GM21360 (cell line): ENCODE measurements around the gene ITGA3.
A peak's percentile ranks its signal among the peaks of the same experiment; 100 is the strongest.

Experiments used
- ATAC-seq: cut with Tn5 transposase; IDR thresholded peaks from one replicate; pipeline ENCODE4 v1.9.1; 2021; ENCODE audit warnings: mild to moderate bottlenecking, moderate library complexity; ENCODE audit not compliant: unreplicated experiment

Gene ITGA3

DNA sequence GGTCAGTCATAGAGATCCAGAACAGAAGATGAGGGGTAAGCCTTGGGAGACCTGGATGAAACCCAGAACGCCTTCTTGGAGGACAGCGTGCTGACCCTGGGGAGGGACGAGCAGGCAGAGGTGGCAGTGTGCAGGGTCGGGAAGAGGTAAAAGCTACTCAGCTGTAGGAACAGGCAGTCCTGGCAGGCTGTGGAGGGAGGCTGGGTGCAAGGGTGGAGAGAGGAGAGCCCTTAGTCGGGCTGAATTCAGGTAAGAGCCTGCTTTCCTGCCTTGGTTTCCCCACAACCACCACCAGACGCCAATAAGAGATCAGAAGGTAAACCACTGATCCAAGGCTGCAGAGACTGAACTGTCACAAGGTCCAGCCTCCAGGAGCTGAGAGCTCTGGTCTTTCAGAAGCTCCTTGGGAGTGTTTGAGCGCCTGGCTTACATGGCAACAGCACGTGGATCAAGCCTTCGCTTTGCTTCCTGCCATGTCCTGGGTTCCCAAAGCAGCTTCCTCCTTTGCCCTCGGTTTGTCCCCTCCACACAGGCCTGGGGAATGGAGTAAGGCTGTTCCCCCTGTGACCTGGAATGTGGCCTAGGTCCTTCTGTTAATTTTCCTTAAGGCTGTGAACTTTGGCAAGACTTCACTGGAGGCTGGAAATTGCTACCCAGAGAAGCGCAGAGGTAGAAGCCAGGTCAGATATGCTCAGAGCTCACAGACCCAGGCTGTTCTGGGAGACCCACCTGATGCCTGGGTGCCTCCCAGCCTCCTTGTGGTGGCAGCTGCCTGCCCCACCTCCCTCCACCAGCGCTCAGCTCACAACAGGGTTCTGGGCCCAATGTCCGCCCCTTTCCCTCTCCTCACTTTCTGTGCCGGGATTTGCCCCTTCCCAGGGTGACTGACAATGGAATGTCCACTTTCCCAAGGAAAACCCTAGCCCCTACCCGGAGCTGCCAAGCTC is 35.3 kb downstream of the ITGA3 start:
- no peak for ATAC-seq

DNA sequence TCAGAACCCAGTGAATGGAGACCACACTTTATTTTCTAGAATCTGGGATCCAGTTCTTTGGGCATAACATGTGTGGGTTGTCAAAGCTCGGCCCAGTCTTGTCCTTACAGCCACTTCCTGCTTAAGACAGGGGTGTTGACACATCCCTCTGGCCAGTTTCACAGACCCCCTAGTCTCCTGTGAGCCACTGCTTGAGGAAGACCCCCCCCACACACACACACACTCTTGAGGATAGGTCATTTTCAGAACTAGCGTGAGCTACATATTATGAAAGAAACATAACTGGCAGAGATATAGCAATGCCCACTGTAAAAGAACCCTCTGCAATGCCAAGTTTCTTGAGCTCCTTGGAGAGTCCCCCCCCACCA is 36.0 kb downstream of the ITGA3 start:
- ATAC-seq = no peak

DNA sequence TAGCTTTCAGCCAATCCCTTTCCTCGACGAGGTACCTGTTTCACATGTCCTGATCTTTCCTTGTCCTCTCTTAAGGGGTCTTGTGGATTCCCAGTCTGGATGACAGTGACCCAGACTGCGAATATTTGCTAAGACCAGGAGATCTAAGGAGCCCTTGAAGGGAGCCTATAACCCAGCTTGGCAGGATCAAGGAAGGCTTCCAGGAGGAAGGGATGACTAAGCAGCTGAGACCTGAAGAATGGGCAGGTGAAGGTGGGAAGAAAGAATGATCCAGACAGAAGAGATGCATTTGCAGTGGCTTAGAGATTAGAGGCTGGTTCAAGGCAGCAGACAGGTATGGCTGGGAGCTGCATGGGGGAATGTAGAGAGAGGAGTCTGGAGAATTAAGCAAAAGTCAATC is 37.3 kb downstream of the ITGA3 start:
- ATAC-seq = no peak

DNA sequence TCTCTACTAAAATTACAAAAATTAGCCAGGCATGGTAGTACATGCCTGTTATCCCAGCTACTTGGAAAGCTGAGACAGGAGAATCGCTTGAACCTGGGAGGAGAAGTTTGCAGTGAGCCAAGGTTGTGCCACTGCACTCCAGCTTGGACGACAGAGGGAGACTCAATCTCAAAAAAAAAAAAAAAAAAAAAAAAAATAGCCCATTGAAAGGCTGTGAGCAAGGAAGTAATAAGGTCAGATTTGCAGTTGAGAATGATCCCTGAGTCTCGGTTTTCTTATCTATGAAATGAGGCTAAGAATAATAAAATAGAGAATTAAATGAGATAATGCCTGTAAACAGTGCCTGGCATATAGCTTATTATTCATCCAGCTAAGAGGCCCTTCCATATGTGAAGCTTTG is 37.9 kb downstream of the ITGA3 start:
- ATAC-seq = no peak

DNA sequence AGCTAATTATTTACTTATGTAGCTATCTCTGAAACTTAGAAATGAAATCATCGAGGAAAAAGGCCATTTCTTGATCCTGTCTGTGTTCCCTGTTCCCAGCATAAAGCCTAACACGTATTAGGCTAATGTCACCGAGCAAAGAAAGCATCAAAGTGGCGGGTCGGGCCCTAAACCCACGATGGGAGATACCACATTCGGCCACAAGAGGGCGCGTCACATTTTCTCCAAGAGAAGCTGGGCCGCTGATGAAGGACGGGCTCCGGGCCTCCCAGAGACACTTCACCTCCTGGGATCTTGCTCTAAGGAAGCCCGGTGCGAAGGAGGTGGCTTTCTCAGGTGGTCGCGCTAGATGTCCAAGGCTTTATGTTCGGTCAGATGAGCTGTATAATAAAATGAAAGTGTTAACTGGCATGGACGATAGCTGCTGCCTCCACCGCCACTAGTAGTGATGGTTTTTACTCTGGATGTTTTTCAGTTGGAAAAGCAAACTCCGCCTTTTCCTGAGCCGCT is 38.4 kb downstream of the ITGA3 start:
- ATAC-seq = peak; percentile 41

DNA sequence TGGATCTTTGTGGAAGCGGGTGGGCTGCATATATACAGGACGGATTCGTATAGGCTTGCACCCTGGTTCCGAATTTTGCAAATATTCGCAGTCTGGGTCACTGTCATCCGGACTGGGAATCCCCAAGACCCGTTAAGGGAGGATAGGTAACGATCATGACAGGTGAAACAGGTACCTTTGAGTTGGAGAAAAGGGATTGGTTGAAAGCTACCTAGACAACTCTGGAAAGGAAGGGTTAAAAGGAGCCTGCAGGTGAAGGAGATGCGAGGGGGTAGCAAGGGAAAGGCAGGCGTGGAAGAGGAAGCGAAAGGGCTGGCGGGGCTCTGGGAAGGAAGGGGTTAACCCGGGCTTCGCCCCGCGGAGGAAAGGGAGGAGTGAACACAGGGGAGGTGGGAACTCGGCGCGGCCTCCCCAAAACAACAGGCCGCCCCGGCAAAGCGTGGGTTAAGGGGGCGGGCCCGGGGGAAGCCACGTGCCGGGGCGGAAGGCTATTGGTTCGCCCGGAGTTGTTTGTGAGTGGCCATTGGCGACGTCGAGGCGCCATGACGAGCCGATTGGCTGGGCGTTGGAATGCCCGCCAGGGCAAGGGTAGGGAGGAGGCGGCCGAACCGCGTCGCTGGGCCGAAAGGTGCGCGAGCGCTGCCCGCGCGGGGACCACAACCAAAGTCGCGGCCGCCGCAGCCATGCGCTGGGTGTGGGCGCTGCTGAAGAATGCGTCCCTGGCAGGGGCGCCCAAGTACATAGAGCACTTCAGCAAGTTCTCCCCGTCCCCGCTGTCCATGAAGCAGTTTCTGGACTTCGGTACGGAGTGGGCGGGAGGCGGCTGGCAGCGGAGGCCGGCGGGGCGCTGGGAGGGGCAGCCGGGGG is 39.1 kb downstream of the ITGA3 start, which contains the start of gene PDK2:
Gene PDK2, plus strand, starts transcription at position 599 of the 867 bp plus-strand sequence. Its CDS starts 85 bp downstream, at position 684.
- ATAC-seq = peak; percentile 76

DNA sequence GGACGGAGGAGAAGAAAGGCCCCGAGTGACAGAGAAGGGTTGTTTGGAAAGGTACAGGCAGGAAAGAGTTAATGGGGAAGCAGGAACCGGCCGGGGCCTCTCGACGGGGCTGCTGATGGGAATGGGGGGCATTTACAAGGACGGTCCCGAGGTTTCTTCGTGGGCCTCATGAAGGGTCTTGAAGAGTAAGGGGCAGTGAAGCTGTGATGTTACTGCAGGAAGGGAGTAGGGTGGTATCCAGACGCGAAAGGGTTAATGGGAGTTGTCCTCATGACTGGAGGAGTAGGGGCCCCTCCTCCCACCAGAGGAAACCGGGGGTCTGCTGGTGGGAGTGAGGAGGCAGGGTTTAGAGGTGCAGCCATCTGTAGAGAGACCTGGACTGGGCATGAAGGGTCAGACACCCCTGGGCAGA is 39.7 kb downstream of the ITGA3 start:
- ATAC-seq = no peak

DNA sequence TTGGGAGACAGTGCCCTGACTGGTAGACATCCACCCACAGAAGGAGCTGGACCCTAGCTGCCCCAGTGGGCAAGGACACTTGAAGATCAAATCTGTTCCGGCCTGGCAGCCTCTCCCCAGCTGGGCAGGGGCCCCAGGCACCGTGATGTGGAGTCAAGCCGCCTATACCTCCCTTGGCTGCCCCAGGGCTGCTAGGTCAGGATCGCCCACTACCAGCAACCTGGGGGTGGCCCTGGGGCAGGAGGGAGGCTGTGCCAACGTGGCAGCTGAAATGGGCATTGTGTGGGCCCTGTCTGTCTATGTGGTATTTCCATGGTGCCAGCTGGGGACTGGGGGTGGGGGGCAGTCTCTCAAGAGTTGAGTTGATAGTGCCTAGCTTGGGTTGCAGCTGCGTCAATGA is 40.2 kb downstream of the ITGA3 start:
- ATAC-seq = no peak

DNA sequence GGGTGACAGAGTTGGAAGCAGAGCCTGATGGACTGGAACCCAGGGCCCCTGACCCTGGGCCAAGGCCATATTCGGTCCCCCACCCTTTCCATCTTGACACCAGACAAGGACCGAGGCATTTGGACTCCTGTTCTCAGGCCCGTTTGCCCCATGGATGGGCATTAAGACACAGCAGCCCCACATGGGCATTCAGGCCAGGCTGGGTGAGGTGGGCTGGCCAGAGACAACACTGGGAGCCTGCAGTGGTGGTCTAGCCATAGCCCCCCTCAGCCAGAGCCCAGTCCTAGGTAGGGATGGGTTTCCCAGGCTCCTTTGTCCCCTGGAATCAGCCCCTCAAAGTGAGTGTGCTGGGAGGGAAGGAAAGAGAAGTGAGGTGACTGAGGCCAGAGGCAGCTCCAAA is 40.8 kb downstream of the ITGA3 start:
- no peak for ATAC-seq

DNA sequence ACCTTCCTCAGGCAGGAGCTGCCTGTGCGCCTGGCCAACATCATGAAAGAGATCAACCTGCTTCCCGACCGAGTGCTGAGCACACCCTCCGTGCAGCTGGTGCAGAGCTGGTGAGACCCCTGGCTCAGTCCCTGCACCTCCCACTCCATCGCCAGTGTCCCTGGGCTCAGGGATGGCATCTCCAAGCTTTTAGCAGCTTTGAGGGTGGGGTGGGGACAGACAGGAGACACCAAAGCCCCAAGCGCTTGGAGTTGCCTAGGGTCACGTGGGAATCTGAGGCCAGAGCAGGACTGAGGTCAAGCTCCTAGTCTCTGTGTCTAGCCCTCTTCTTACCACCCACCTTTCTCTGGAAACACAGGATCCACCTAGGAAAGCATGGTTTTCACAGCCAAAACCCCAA is 41.5 kb downstream of the ITGA3 start:
- ATAC-seq = no peak

DNA sequence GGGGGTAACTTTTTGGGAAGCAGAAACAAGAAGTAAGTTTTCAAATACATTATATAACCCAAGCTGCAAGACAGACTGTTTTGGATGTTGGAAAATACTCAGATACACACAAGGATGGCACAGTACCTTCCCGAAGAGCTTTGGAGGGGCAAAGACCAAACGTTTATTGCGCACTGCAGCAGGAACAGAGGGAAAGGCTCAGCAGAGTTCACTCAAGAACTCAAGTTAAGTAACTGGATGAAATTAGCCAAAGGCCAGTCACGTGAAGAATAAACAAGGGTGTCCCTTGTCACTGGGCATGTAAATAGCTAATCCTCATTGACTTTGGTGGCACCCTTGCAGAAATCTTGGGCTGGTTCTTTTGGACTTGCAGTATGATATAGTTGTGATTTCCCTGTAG is 42.0 kb downstream of the ITGA3 start:
- no peak for ATAC-seq

DNA sequence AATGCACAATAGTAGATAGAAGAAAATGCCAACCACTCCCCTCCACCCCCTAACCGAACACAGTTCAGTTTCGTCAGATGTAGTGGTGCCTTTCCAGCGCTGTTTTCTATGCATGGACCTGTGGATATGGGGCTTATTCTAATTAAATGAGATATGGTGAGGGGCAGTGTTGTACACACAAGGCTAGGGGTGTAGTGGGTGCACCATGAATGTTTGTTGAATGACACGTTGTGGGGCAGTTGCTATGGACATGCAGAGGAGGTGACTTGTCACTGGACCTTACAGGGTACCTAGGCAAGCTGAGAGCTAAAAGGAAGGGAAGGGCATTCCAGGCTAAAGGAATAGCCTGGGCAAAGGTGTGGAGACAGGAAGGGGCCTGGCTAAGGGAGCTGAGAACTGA is 42.7 kb downstream of the ITGA3 start:
- no peak for ATAC-seq

DNA sequence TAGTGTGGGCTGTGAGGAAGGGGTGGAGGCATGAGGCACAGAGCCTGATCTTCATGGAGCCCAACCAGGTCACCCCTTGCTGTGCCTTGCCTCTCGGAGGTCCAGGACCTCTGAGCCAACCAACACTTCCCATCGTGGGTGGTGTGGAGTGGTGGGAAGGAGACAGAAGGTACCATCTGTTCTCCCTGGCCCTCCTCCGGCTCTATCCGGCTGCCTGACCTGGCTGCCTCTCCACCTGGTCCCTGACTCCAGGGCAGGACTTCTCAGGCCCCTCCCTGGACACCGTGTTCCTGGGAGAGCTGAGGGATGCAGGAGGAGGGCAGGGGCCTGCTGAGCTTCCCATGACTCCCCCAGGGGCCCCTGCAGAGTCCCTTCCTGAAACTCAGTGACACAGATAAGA is 43.1 kb downstream of the ITGA3 start:
- no peak for ATAC-seq

DNA sequence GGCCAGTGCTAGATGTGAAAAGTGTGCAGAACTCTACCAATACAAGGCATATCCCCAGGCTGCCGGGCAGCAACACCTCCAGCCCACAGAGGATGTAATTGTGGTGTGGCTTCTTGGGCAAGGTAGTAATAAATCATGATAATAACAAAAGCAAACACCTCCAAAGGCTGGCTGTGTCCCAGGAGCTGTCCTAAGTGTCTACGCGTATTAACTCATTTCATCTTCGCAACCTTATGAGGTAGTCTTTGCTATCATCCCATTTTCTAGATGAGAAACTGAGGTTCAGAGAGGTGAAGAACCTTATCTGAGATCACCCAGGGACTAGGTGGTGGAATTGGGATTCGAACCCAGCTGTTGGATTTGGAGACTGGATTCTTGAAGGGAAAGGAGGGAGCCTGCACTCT is 44.6 kb downstream of the ITGA3 start:
- ATAC-seq = no peak

DNA sequence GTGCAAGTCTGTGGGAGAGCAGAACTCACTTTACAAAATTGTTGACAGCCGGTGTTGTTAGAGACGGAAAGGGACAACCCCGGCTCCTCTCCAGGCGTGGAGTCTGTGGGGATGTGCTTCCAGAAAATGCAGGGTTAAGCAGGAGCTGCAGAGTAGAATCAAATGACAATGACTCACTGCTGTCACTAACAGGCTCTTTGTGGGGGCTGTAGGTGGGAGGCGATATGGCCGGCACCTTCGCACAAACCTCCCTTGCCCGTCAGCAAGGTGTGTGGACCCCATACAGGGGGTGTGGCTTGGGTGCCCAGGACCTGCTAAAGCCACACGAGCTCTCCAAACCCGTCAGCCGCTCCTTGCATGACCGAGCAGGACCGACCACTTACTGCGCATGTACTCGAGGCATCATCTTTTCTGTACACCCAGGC is 45.0 kb downstream of the ITGA3 start:
- no peak for ATAC-seq

DNA sequence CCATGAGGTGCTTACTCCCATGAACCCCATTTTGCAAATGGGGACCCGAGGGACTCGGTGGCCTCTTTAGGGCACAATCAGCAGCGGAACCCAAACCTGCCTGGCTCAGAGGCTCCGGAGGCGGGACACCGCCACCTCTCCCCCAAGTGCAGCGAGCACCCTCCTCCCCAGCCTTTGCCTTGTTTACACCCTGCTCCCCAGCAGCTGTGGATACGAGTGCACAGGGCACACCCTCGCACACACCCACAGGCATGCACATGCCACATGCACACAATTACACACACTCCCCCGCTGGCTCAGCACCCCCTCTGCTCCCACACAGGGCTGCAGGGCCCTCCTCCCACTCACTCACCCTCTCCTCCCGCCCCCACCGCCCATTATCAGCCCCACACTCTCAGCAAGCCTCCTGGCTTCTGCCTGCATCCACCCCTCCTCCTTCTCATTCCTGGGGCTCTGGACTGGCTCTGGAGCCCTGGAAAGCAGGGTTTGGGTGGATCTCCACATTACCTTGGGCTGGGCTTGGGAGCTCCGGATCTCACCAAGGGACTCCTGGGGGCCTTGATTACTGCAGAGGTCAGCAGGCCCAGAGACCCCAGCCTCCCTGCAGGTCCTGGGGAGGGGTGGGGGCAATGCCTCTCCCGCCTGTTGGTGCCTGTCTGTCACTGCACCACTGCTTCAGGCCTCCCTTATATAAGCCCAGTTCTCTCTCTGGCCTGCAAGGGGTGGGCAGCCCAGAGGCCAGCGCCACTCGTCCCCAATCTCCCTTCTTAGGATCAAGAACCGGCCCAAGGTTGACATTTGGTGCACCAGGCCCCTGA is 45.6 kb downstream of the ITGA3 start:
- no peak for ATAC-seq

DNA sequence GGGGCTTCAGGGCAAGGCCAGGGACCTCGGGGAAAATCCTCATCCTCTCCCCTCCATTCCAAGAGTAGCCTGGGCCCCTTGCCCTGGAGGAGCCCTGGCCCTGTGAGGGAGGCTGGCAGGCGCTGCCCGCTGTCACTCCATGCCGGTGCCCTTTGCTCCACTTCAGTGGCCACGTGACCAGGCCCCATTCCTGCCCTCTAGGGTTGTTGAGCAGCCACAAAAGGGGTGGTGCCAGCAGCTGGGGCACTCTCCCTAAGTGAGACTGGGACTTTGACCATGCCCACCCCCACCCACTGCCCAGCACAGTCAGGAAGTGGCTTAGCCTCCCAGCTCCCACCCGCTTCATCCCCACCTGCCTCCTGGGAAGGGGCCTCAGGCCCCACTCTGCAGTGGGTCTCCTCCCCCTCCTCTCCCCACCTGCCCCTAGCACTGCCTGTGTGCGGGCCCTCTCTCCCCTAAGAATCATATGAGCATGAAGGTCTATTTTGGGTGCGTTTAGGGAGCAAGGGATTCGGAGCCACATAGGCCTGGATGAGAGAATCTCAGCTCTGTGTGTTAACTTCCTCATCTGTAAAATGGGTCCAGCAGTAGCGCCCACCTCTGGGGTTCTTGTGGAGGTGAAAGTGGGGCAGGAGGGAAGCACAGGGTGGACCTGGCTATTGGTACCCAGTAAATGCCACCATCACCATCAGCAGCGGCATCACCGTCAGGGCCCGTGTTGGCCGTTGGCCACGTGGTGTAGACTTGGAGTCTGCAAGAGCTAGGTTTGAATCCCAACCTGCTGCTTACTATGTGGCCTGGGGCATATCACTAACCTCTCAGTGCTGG is 46.5 kb downstream of the ITGA3 start:
- no peak for ATAC-seq

DNA sequence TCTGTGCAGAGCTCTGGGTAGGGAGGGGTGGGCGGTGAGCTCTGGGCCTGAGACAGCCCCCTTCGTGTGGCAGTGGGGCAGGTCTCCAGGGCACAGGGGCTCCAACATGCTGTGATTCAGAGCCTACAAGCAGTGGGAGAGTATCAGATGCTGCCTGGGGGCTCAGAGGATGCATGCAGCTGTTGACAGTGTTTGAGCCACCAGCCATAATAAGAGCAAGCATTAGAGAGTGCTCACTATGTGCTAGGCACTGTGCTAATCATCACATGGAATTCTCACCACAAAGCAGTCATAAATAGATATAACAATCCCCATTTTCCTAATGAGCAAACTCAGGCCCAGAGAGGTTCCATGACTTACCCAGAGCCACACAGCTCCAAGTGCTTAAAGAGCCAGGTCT is 47.3 kb downstream of the ITGA3 start:
- ATAC-seq = no peak

DNA sequence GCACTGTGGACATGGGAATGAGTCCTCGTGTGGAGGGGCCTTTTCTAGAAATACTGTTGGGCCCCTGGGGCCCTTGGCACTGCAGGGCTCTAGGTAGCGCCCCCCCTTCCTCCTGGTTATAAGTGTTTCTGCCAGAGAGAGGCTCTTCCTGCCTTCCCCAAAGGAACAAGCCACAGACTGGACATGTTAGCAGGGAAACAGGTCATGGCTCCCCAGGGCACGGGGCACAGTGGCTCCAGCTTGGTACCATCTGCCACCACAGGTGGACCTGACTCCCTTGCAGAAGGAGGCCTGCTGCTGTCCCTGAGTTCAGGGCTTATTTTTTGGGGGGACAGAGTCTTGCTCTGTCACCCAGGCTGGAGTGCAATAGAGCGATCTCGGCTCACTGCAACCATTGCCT is 48.0 kb downstream of the ITGA3 start:
- ATAC-seq = no peak

DNA sequence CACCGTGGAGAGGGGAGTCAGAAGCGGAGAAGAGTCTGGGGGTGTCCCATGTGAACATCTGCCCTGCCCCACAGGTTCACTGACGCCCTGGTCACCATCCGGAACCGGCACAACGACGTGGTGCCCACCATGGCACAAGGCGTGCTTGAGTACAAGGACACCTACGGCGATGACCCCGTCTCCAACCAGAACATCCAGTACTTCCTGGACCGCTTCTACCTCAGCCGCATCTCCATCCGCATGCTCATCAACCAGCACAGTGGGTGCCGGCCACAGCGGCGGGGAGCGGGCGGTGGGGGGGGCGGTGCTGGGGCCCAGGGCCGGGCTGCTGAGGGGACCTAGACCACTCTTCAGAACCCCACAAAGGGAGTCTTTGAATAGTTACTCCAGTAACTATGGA is 49.9 kb downstream of the ITGA3 start:
- no peak for ATAC-seq
